Loucy (cell line): ENCODE data around the gene ZSWIM2.
"Not testable (repeated sequence)": the region's sequence is repeated elsewhere in the genome, so short reads cannot be mapped to it uniquely, and the experiment has no call there.

Experiments used
- H2AFZ ChIP-seq: fragments of 200-600 bp; sonication (generic); 2 replicates; pipeline ENCODE4 v1.6.0; 2016; ENCODE audit warnings: antibody characterized with exemption, mild to moderate bottlenecking, low read length, moderate library complexity
- H3F3A ChIP-seq: fragments of 200-600 bp; 2 replicates; pipeline ENCODE4 v1.6.0; 2016; ENCODE audit warnings: antibody characterized with exemption, low read depth, mild to moderate bottlenecking
- H3K27me3 ChIP-seq: fragments of 200-600 bp; sonication (generic); 2 replicates; pipeline ENCODE4 v1.6.1; 2014; ENCODE audit warnings: low read length, mild to moderate bottlenecking; ENCODE audit not compliant: insufficient read depth, poor library complexity, severe bottlenecking
- H3K36me3 ChIP-seq: fragments of 200-600 bp; sonication (generic); 2 replicates; pipeline ENCODE4 v1.6.1; 2016; ENCODE audit warnings: low read length; ENCODE audit not compliant: insufficient read depth
- H3K4me1 ChIP-seq: fragments of 200-600 bp; sonication (generic); 2 replicates; pipeline ENCODE4 v1.5.1; 2014; ENCODE audit warnings: low read length, mild to moderate bottlenecking; ENCODE audit not compliant: insufficient read depth, poor library complexity, severe bottlenecking
- H3K4me2 ChIP-seq: fragments of 200-600 bp; sonication (generic); 2 replicates; pipeline ENCODE4 v1.6.0; 2014; ENCODE audit warnings: antibody characterized with exemption, low read length, low read depth, mild to moderate bottlenecking; ENCODE audit not compliant: poor library complexity, severe bottlenecking
- H3K4me3 ChIP-seq: fragments of 200-600 bp; sonication (generic); 2 replicates; pipeline ENCODE4 v1.5.1; 2014; ENCODE audit warnings: low read length, mild to moderate bottlenecking, mixed read lengths; ENCODE audit not compliant: poor library complexity, severe bottlenecking
- H3K79me2 ChIP-seq: fragments of 200-600 bp; sonication (generic); 2 replicates; pipeline ENCODE4 v1.6.1; 2014; ENCODE audit warnings: low read length; ENCODE audit not compliant: insufficient read depth
- H3K9ac ChIP-seq: fragments of 200-600 bp; sonication (generic); 2 replicates; pipeline ENCODE4 v1.6.0; 2014; ENCODE audit warnings: mild to moderate bottlenecking, low read depth, low read length, moderate library complexity; ENCODE audit not compliant: poor library complexity, severe bottlenecking
- H3K9me2 ChIP-seq: fragments of 200-600 bp; sonication (generic); replicated peaks from 2 replicates; pipeline ENCODE4 v1.6.1; 2016; ENCODE audit warnings: low read depth, low read length, mixed read lengths
- H3K9me3 ChIP-seq: fragments of 200-600 bp; sonication (generic); 2 replicates; pipeline ENCODE4 v1.6.1; 2014; ENCODE audit warnings: mild to moderate bottlenecking, antibody characterized with exemption, low read length, low read depth; ENCODE audit not compliant: insufficient read depth
- H4K20me1 ChIP-seq: fragments of 200-600 bp; sonication (generic); 2 replicates; pipeline ENCODE4 v1.6.0; 2014; ENCODE audit warnings: antibody characterized with exemption, low read length, mild to moderate bottlenecking; ENCODE audit not compliant: insufficient read depth, poor library complexity, severe bottlenecking
- CTCF ChIP-seq: fragments of 200-600 bp; sonication (generic); conservative IDR thresholded peaks from 2 replicates; pipeline ENCODE4 v1.5.1; 2014; ENCODE audit warnings: mild to moderate bottlenecking, antibody characterized with exemption, low read length
- EZH2phosphoT487 ChIP-seq: fragments of 200-600 bp; IDR thresholded peaks from 2 replicates; pipeline ENCODE4 v1.6.1; 2018; ENCODE audit warnings: antibody characterized with exemption, mild to moderate bottlenecking, moderate library complexity, borderline replicate concordance

ZSWIM2 gene

GRCh38 chr2:186822323-186822722, 26.6 kb downstream of the ZSWIM2 start:
- Histone ChIP-seq H3K27me3 (no peaks in the 10 kb centered on the region), H3K4me1 (no peaks in the 10 kb centered on the region), H3K9ac (no peak overlapping the region), H3K36me3 (no peaks in the 10 kb centered on the region), H3F3A (no peaks in the 10 kb centered on the region), H2AFZ (no peak overlapping the region), H3K4me3 (no peak overlapping the region), H3K79me2 (no peaks in the 10 kb centered on the region), H3K9me2 (no peaks in the 10 kb centered on the region), H4K20me1 (no peaks in the 10 kb centered on the region), H3K4me2 (no peak overlapping the region), H3K9me3 (no peaks in the 10 kb centered on the region)
- TF ChIP-seq CTCF = no peak

GRCh38 chr2:186820303-186820702, 28.7 kb downstream of the ZSWIM2 start:
- no peak overlapping the region for H3K4me3 ChIP-seq
- no peaks in the 10 kb centered on the region for H4K20me1 ChIP-seq
- H3K9ac ChIP-seq = no peak overlapping the region
- no peaks in the 10 kb centered on the region for H3K9me3 ChIP-seq
- H3K27me3 ChIP-seq = no peaks in the 10 kb centered on the region
- H3K36me3 ChIP-seq = no peaks in the 10 kb centered on the region
- no peaks in the 10 kb centered on the region for H3F3A ChIP-seq
- H3K9me2 ChIP-seq = no peaks in the 10 kb centered on the region
- no peaks in the 10 kb centered on the region for H3K4me1 ChIP-seq
- no peaks in the 10 kb centered on the region for H3K79me2 ChIP-seq
- no peak overlapping the region for H3K4me2 ChIP-seq
- TF ChIP-seq EZH2phosphoT487 = no peak
- no peak for TF ChIP-seq CTCF
- no peak overlapping the region for H2AFZ ChIP-seq

GRCh38 chr2:186811760-186812159, 37.2 kb downstream of the ZSWIM2 start:
- not testable (repeated sequence) for H2AFZ ChIP-seq, H3K4me2 ChIP-seq, H3K9me2 ChIP-seq, H3K79me2 ChIP-seq, H3F3A ChIP-seq, H3K4me1 ChIP-seq, H3K27me3 ChIP-seq, H3K9me3 ChIP-seq, H3K4me3 ChIP-seq, H3K9ac ChIP-seq, H4K20me1 ChIP-seq, H3K36me3 ChIP-seq

GRCh38 chr2:186806591-186806990, 42.4 kb downstream of the ZSWIM2 start:
- Histone ChIP-seq H3K36me3 (no peaks in the 10 kb centered on the region), H4K20me1 (no peaks in the 10 kb centered on the region), H3K9me2 (no peaks in the 10 kb centered on the region), H3K79me2 (no peaks in the 10 kb centered on the region), H3K4me1 (no peaks in the 10 kb centered on the region), H3K27me3 (no peaks in the 10 kb centered on the region), H3K9me3 (peaks cover 3% of the 10 kb centered on the region; the same call in 1 of the 2 replicates), H3K4me2 (no peak overlapping the region), H2AFZ (no peak overlapping the region), H3K4me3 (no peak overlapping the region), H3K9ac (no peak overlapping the region), H3F3A (no peaks in the 10 kb centered on the region)
- TF ChIP-seq CTCF = no peak
- no peak for TF ChIP-seq EZH2phosphoT487

GRCh38 chr2:186798604-186799003, 50.4 kb downstream of the ZSWIM2 start:
- not testable (repeated sequence) for H3K9me2 ChIP-seq

More at GRCh38 chr2:186798604-186799003, 50.4 kb downstream of the ZSWIM2 start:
- not testable (repeated sequence) for H3K27me3 ChIP-seq, H3F3A ChIP-seq, H3K36me3 ChIP-seq, H3K4me2 ChIP-seq, H3K4me3 ChIP-seq, H4K20me1 ChIP-seq, H3K79me2 ChIP-seq, H3K4me1 ChIP-seq, H2AFZ ChIP-seq, H3K9me3 ChIP-seq, H3K9ac ChIP-seq
